ENCODE results near the gene EFHD1.
"Not testable (repeated sequence)": the region's sequence is repeated elsewhere in the genome, so short reads cannot be mapped to it uniquely, and the experiment has no call there.

The EFHD1 gene

DNA sequence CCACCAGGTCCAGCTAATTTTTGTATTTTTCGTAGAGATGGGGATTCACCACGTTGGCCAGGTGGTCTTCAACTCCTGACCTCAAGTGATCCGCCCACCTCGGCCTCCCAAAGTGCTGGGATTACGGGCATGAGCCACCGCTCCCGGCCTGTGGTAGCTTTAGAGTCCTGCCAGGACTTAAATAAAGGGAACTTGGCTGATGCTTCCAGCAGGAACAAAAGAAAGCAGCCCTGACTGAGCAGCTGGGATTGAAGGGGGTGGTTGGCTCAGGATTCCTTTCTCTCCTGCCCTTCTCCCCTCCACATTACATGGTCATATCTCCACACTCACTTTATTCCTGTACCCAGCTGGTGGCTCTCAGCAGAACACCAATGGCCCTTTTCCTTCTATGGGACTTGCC is 20.0 kb downstream of the EFHD1 start:
- DNase-seq: no peak

DNA sequence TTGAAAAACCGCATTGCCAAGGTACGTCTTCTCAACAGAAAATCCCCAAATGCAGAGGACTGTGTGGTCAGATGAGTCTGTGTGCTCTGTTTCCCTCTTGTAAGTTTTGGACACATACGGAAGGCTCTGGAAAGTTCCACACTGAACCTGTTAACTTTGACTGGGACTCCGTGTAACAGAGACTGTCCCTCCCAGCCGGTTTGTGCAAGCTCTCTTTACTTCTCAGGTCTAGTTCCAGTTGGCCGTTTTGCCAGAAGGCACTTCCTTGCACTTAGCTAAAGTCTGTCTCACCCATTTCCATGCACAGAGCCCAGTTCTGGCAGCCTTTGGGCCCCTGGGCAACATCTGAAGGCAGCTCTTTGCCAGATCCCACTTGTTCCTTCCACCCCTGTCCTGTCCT is 22.0 kb downstream of the EFHD1 start:
- no peak for DNase-seq

DNA sequence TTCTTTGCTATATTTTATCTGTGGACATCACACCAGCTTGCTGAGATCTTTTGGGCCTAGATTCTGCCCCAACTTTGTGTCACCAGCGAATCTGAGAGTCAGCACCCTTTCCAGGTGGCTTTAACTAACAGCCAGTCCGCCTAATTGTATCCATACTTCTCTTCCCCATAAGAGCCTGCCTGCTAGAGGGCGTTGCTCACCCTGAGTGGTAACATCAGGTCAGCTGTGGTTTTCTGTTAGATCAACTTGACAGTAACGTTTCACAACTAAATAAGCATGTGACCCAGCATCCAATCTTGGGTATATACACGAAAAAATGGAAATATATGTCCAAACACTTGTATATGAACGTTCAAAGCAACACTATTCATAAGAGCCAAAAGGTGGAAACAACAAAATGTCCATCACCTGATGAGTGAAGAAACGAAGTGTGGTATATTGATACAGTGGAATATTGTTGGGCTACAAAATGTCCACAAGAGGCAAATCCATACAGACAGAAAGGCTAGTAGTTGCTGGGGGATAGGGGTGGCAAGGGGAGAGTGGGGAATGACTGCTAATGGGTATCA is 24.9 kb downstream of the EFHD1 start:
- no peak for DNase-seq

DNA sequence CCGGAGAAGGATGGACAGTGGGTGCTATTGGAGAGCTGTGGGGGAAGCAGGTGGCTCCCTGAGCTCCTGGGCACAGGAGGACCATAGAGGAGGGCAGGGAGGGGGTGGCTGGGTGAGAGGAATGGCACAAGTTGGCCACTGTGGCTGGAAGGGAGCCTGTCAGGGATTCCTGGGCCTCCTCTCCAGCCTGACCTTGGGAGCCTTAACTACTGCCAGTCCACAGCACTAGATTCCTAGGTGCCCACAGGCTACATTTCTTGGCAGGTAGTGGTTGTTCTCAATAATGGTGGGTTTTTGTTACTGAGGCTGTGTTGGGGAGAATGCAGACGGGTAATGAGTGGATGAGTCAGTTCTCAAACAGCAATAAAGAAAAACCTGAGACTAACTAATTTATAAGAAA is 26.0 kb downstream of the EFHD1 start:
- DNase-seq: no peak

DNA sequence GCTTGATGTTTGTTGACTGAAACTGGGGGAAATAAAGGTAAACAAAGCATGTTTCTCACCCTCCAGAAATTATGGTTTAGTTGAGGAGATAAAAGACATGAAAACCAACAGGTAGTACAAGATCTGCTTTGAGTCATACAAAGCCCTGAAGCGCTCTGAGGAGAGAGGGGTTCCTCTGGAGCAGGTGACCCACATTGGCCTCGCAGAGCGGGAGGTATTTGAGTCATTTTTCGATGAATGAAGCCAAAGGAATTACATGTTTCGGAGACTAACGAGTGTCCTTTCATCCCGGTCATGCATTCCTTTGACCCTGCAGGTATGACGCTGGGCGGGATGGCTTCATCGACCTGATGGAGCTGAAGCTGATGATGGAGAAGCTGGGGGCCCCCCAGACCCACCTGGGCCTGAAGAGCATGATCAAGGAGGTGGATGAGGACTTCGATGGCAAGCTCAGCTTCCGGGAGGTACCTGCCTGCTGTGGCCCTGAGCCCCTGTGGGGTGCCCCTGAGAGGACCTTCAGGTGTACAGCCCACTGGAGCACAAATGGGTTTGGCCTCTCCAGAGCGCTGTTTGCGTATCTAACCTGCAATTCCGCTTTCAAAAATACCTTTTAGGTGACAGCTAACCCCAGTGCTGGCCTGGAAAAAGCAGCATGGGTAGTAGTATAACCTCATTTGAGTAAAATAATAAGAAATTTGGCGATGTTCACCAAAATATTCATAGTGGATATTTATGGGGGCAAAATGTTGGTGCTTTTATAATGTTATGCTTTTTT is 29.3 kb downstream of the EFHD1 start:
- DNase-seq: no peak

DNA sequence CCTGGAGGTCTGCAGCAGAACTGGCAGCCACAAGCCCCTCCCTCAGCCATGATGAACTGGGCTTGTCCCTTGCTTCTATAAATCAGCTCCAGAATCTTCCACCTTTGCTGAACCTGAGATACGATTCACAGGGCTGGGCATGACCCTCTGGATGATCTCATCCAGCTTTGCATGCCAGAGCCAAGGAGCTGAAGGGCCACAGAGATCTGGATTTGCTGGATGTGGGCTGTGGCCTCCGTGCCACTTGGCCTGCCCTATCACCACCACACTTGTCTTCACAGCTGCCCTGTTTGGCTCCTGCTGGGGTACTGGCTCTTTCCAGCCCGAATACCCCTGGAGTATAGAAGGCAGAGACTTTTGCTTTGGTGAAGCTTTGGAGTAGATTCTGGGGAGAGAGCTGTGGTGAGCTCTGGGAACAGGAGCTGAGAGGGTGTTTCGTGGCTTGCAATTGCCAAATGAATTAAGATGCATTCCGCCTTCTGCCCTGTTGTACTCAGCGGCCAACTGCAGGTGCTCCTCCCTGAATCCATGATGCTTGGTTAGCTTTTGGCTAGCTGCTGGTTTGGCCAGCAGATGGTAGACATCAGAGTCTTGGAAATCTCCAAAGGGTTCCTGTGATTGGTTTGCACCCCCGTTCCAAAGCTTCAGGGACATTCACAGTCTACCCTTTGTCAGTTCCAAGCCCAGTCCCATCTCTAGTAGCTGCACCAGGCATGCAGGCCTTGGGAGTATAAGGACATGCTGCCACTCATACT is 32.8 kb downstream of the EFHD1 start:
- DNase-seq: no peak

DNA sequence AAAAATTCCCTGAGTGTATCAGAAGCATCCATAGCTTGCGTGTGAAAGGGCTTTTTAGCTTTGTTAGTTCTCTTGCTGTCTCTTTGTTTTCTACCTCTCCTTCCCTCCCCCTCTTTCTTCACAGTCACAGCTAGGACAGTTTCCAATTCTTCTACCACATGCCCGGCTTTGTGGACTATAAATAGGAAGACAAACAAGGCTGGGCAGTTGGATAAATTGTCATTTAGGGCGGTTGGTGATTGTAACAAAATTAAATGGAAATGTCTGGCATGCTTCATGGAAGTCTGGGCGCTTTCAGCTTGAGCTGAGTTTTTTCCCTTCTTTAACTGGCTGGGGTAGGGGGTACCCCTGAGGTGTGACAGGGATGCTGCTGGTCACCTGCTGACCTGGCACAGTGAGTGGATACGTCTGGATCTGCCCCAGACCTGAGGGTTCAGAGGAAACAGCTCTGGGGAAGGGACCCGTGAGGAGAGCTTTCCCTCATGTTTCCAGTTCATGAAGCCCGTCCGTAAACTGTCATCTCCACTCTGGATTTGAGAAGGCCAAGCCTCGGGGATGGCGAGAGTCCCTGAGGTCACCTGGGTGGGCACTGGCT is 34.7 kb downstream of the EFHD1 start:
- no peak for DNase-seq

DNA sequence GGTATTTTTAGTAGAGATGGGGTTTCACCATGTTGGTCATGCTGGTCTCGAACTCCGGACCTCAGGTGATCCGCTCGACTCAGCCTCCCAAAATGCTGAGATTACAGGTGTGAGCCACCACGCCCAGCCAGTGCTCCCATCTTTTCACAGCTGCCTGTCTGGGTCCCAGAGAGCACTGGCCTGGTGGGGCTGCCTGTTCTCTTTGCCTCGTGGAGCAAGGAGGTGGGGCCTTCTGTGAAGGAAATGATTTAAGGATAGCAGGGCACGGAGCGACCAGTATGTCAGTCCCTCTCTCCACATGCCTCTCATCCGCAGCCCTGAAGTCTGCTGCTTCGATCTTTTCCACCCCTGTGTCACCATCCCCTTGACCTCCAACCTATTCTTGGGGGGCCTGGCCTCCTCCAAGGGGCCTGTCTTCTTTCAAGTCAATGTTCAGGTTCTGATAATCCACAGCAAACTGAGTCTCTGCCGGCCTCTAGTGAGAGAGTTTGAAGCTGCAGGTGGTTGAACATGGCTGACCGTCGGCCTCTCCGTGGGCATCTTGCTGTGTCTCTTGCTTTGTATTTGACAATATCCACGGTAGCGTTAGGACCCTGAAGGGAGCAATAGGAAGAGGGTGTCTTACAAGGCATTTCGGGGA is 35.5 kb downstream of the EFHD1 start:
- no peak for DNase-seq

DNA sequence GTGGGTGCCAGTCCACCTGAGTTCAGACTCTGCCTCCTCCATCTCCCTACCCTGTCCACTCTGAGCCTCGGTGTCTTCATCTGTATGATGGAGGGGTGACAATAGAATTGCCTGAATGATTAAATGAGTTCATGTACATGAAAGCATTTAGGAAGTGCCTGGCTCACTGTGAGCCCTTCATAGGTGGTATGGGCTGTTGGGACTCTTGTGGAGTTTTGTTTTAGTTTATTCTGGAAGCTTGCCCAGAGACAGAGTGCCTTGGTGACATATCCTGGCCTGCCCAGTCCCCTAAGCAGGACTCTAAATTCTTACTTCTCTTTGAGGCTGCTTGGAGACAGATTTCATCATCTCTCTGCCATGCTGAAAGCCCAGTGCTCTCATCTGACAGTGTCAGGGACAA is 39.2 kb downstream of the EFHD1 start:
- DNase-seq: no peak

DNA sequence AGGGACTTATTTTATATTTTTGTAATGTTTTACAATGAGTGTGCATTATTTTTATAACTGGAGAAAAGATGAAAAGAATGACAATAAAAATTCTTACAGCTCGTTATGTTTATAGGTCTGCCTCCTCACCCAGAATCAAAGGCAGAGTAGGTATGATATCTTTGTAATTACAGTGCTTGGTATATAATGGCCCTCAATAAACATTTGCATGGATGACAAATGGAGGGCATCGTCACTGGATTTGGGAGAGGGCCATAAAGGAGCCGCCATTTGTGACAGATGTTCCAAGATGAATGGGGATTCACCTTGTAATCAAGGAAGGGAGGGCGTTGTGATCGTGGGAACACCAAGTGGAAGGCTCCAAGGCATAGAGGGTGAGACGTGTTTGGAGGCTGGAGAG is 41.1 kb downstream of the EFHD1 start:
- no peak for DNase-seq

DNA sequence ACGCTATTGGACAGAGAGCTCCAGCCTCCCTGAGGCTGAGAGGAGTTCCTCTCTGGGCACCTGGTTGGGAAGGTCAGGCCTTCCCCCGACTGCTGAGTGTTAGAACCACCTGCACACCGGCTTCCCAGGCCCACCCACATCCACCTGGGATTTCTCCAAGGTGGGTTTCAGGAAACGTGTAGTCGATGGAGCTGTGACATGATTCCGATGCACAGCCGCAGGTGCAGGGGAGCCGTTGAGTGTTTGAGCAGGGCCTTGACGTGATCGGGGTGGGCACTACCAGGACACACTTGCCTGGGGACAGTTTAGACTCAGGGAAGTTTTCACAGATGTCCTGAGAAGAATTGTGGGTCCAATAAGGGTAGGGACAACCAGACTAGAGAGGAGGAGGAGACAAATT is 42.0 kb downstream of the EFHD1 start:
- no peak for DNase-seq

DNA sequence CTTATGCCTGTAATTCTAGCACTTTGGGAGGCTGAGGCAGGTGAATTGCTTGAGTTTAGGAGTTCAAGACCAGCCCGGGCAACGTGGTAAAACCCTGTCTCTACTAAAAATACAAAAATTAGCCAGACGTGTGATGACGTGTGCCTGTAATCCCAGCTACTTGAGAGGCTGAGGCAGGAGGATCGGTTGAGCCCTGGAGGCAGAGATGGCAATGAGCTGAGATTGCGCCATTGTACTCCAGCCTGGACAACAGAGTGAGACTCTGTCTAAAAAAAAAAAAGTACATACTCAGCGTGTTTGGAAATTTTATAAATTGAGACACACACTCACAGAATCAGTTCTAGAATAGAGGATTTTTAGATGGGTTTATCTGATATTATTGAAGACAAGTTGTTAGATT is 46.6 kb downstream of the EFHD1 start:
- DNase-seq: no peak

DNA sequence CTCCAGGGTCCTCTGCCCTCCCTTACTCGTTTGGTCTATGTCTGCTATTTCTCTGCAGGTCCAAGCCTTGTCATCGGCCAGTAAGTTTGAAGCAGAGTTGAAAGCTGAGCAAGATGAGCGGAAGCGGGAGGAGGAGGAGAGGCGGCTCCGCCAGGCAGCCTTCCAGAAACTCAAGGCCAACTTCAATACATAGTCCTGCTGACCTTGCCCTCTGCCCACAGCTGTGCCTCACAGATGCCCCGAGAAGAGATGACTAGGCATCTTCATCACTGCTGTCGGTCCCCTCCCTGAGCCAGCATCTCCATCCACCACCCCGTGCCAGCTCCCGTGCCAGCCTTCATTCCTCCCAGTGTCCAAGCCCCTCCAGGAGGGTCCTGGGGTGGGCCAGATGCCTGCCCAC is 48.1 kb downstream of the EFHD1 start:
- no peak for DNase-seq

DNA sequence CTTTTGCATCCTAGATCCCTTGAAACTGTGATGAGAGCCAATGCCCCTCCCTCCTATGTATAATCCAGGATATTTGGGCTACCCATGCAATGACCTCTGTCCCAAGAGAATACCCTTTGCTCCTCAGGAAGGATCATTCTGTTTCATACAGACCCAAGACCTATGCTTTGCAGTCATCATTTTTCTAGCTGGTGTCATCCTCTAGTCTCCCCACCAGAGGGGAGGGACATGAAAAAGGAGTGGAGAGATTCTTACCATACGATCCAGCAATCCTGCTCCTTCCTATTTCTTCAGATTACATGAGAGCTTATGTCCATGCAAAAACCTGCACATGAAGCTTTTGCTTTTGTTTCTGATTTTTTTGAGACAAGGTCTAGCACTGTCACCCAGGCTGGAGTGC is 50.0 kb downstream of the EFHD1 start:
- no peak for DNase-seq

DNA sequence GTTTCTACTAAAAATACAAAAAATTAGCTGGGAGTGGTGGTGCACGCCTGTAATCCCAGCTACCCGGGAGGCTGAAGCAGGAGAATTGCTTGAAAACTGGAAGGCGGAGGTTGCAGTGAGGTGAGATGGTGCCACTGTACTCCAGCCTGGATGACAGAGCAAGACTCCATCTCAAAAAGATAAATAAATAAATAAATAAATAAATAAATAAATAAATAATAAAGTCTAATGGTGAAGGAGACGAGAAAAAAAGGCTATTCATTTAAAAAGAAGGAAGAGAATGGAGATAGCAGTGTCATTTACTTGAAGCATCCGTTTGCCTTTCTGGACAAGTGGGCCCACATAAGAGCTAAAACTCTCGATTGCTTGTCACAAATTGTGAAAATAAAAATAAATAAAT is 52.0 kb downstream of the EFHD1 start:
- DNase-seq: not testable (repeated sequence)

DNA sequence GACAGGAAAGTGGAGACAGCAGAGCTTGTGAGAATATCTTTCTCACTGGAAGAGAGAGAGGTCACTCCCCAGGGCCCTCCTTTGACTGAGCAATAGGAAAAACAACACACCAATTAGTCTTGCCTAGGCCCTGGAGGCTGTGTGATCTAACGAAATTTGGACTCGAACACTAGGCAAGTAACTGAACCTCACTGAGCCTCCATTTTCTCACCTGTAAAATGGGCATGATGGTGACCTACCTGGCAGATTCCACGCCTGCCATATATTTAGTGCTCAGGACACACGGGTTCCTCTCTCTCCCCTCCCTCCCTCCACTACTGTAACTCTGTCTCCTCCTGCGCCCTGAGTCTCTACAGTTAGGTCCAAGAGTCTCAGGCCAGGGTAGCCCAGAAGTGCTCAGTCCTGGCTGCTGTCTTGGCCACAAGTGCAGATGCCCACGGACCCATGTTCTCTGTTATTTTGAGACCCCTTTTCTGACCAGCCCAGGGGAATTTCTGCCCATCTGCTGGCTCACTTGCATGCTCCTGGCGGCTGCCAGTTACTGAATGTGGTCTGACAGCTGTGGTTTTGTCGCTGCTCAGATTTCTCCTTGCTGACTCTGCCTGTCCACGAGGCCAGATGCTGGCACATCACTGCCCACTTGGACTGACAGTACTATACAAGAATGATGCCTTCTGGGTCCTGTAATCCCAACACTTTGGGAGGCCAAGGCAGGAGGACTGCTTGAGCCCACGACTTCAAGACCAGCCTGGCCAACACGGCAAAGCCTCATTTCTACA is 54.2 kb downstream of the EFHD1 start:
- DNase-seq: no peak

DNA sequence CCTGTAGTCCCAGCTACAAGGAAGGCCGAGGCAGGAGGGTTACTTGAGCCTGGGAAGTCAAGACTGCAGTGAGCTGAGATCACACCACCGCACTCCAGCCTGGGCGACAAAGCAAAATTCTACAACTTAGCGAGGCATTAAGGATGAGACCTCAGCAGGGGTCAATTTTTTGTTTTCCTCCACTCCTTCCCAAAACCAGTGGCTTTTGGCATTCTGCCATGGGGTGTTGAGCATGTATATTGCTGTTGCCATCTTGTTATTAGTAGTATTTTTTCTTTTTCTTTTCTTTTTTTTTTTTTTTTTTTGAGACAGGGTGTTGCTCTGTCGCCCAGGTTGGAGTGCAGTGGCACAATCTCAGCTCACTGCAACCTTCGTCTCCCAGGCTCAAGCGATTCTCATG is 54.8 kb downstream of the EFHD1 start:
- DNase-seq: no peak

DNA sequence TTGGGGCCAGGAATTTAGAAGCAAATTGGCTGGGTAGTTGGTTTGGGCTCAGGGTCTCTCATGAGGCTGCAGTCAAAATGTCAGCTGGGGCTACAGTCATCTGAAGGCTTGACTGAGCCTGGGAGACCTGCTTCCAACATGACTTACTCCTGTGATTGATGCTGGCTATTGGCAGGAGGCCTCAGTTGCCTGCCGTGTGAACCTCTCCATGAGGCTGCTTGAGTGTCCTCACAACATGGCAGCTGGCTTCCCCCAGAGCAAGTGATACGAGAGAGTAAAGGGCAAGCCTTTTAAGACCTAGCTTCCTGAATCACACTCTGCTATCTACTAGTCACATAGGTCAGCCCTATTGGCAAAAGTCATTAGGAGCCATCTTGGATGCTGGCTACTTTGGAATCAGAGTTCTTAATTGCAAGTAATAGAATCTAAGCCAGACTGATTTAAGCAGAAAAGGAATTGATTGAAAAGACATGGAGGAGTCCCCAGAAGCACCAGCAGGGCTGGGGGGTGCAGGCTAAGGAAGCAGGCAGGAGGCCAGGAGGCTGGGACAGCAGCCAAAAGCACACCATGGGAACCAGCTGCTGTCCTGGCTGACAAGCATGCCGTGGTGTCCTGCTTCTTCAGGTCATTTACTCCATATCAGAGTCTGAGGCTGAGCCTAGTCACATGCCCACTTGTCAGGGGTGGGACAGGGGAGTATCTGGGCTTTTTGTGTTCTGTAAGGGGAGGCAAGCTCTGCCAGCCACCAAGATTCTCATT is 55.9 kb downstream of the EFHD1 start:
- no peak for DNase-seq

DNA sequence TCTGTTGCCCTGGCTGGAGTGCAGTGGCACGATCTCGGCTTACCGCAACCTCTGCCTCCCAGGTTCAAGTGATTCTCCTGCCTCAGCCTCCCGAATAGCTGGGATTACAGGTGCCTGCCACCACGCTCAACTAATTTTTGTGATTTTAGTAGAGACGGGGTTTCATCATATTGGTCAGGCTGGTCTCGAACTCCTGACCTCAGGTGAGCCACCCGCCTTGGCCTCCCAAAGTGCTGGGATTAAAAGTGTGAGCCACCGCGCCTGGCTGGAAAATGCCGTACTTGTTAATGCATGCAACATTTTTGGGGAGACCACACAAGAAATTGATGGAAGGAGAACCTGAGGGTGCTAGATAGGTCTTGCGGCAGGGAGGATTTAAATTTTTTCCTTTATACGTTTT is 57.7 kb downstream of the EFHD1 start:
- not testable (repeated sequence) for DNase-seq

DNA sequence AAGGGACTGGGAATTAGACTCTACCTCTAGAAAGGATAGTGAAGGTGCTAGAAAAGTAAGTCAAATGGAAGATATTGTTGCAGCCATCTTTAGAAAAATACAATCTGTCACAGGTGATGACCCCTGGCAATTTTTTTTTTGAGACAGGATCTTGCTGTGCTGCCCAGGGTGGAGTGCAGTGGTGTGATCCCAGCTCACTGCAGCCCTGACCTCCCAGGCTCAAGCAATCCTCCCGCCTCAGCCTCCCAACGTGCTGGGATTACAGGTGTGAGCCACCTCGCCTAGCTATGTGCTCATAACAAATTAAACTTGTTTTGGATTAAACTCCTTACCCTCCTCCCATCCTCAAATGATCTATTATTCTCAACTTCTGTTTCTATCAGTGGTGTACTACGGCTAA is 59.9 kb downstream of the EFHD1 start:
- DNase-seq: no peak

DNA sequence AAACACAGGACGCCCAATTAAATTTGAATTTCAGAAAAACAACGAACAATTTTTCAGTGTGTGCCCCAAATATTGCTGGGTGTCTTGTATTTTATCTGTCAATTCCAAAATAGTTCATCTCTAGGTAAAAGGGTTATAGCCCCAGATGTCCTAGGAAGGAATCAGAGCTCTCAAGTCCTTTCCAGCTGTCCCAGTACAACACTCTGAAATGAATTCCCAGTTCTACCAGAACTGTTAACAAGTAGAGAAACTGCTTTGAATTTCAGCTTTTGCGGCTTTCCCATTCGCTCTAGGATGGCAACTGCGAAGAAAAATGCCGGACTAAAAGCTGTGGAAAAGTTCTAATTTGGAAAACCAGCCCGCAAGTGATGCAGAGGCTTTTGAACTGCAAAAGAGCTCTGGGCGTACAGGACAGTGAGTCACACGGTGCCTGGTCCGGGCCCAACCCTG is 63.2 kb downstream of the EFHD1 start:
- no peak for DNase-seq

Data from central memory CD4-positive, alpha-beta T cell (primary cell).